ENCODE data around the gene ARHGEF4.

Gene ARHGEF4

GRCh38 chr2:130917006-130917688, 80.4 kb downstream of the ARHGEF4 start:
- no peak for DNase-seq (ENCODE audit: low read depth in 4 of 4, low spot score in 1 of 4)

- no peak for DNase-seq (ENCODE audit: low read depth in 4 of 4, low spot score in 1 of 4)
Observed at GRCh38 chr2:130918393-130918792, 81.7 kb downstream of the ARHGEF4 start.

- DNase-seq (ENCODE audit: low read depth in 4 of 4, low spot score in 1 of 4) = peak; percentile 28 to 58 (median 35)
Observed at GRCh38 chr2:130920415-130921163, 83.9 kb downstream of the ARHGEF4 start.

- no peak for DNase-seq (ENCODE audit: low read depth in 4 of 4, low spot score in 1 of 4)
Observed at GRCh38 chr2:130921164-130921476, 84.4 kb downstream of the ARHGEF4 start.

- DNase-seq (ENCODE audit: low read depth in 4 of 4, low spot score in 1 of 4) = no peak
Observed at GRCh38 chr2:130922417-130922816, 85.7 kb downstream of the ARHGEF4 start.

GRCh38 chr2:130928385-130928784, 91.7 kb downstream of the ARHGEF4 start:
- DNase-seq (ENCODE audit: low read depth in 4 of 4, low spot score in 1 of 4) = no peak

- no peak for DNase-seq (ENCODE audit: low read depth in 4 of 4, low spot score in 1 of 4)
Observed at GRCh38 chr2:130930740-130931659, 94.3 kb downstream of the ARHGEF4 start.

- DNase-seq (ENCODE audit: low read depth in 4 of 4, low spot score in 1 of 4) = no peak
Observed at GRCh38 chr2:130933501-130933900, 96.8 kb downstream of the ARHGEF4 start.

GRCh38 chr2:130936451-130936850, 99.7 kb downstream of the ARHGEF4 start:
- no peak for DNase-seq (ENCODE audit: low read depth in 4 of 4, low spot score in 1 of 4)

GRCh38 chr2:130947967-130948366, 111.3 kb downstream of the ARHGEF4 start:
- no peak for DNase-seq (ENCODE audit: low read depth in 4 of 4, low spot score in 1 of 4)

- no peak for DNase-seq (ENCODE audit: low read depth in 4 of 4, low spot score in 1 of 4)
Observed at GRCh38 chr2:130949954-130950353, 113.2 kb downstream of the ARHGEF4 start.

GRCh38 chr2:130951018-130951417, 114.3 kb downstream of the ARHGEF4 start:
- no peak for DNase-seq (ENCODE audit: low read depth in 4 of 4, low spot score in 1 of 4)

- DNase-seq (ENCODE audit: low read depth in 4 of 4, low spot score in 1 of 4) = no peak
Observed at GRCh38 chr2:130954873-130955272, 118.2 kb downstream of the ARHGEF4 start.

- no peak for DNase-seq (ENCODE audit: low read depth in 4 of 4, low spot score in 1 of 4)
Observed at GRCh38 chr2:130957915-130958314, 121.2 kb downstream of the ARHGEF4 start.

- no peak for DNase-seq (ENCODE audit: low read depth in 4 of 4, low spot score in 1 of 4)
Observed at GRCh38 chr2:130963196-130963848, 126.6 kb downstream of the ARHGEF4 start.

- no peak for DNase-seq (ENCODE audit: low read depth in 4 of 4, low spot score in 1 of 4)
Observed at GRCh38 chr2:130963849-130964793, 127.4 kb downstream of the ARHGEF4 start.

- DNase-seq (ENCODE audit: low read depth in 4 of 4, low spot score in 1 of 4) = no peak
Observed at GRCh38 chr2:130964931-130965330, 128.2 kb downstream of the ARHGEF4 start.

- no peak for DNase-seq (ENCODE audit: low read depth in 4 of 4, low spot score in 1 of 4)
Observed at GRCh38 chr2:130966149-130966774, 129.5 kb downstream of the ARHGEF4 start.

GRCh38 chr2:130966775-130967490, 130.2 kb downstream of the ARHGEF4 start:
- DNase-seq (ENCODE audit: low read depth in 4 of 4, low spot score in 1 of 4) = no peak

Measured in stimulated activated CD4-positive, alpha-beta T cell treated with anti-CD3 and anti-CD28 coated beads, Interleukin-1b, Interleukin-23, amount 100 ng/mL, for 24 hours (primary cell).